Muscle layer of colon (tissue), 2 donors: ENCODE results near the gene ABCF2.

Experiments
- H3K27ac ChIP-seq: one replicate; pipeline ENCODE4 v1.7.0; 2013; ENCODE audit warnings: low read depth, mild to moderate bottlenecking, low read length, moderate library complexity
- H3K27me3 ChIP-seq, 2 donors: one replicate each; pipeline ENCODE4 v1.7.0; 2013; ENCODE audit warnings: low read length in 2 of 2, mild to moderate bottlenecking in 2 of 2; ENCODE audit not compliant: insufficient read depth in 2 of 2, control insufficient read depth in 1 of 2
- H3K36me3 ChIP-seq: one replicate; pipeline ENCODE4 v1.7.0; 2013; ENCODE audit warnings: mild to moderate bottlenecking, low read length; ENCODE audit not compliant: insufficient read depth
- H3K4me1 ChIP-seq: one replicate; pipeline ENCODE4 v1.7.0; 2013; ENCODE audit warnings: mild to moderate bottlenecking, low read length; ENCODE audit not compliant: insufficient read depth
- H3K4me3 ChIP-seq, 2 donors: one replicate each; pipeline ENCODE4 v1.7.0; 2013; ENCODE audit warnings: low read length in 2 of 2, low read depth in 1 of 2, mild to moderate bottlenecking in 1 of 2, moderate library complexity in 1 of 2
- H3K9ac ChIP-seq: one replicate; pipeline ENCODE4 v1.7.0; 2013; ENCODE audit warnings: low read length
- H3K9me3 ChIP-seq: one replicate; pipeline ENCODE4 v1.7.0; 2013; ENCODE audit warnings: mild to moderate bottlenecking, low read length
- donor health status: abdominal sarcoma.
- donor health status: Adenocarcinoma of cecum.

The ABCF2 gene

GRCh38 chr7:151229249-151229648 lies 2.2 kb upstream of the ABCF2 start:
- H3K4me1 ChIP-seq, result peaks cover 38% of the 10 kb centered on the region
- H3K9me3 ChIP-seq, result no peaks in the 10 kb centered on the region
- H3K36me3 ChIP-seq, result peaks cover 9% of the 10 kb centered on the region
- H3K27ac ChIP-seq, result no peak overlapping the region
- no peak overlapping the region for H3K4me3 ChIP-seq
- no peak overlapping the region for H3K9ac ChIP-seq
- H3K27me3 ChIP-seq, result no peaks in the 10 kb centered on the region

GRCh38 chr7:151228024-151228866 lies 1.2 kb upstream of the ABCF2 start:
- Histone ChIP-seq H3K4me3 (peak overlapping the region; percentile 69 to 92), H3K27ac (peak overlapping the region; percentile 88), H3K9me3 (no peaks in the 10 kb centered on the region), H3K27me3 (no peaks in the 10 kb centered on the region), H3K9ac (peak overlapping the region; percentile 47), H3K4me1 (peaks cover 32% of the 10 kb centered on the region), H3K36me3 (peaks cover 19% of the 10 kb centered on the region)

- H3K27ac ChIP-seq, result peak overlapping the region; percentile 88
- H3K4me1 ChIP-seq, result peaks cover 22% of the 10 kb centered on the region
- no peaks in the 10 kb centered on the region for H3K27me3 ChIP-seq
- peak overlapping the region; percentile 65 for H3K9ac ChIP-seq
- H3K36me3 ChIP-seq, result peaks cover 29% of the 10 kb centered on the region
- H3K9me3 ChIP-seq, result no peaks in the 10 kb centered on the region
- peak overlapping the region; percentile 85 to 92 for H3K4me3 ChIP-seq
These were observed 488 bp downstream of the ABCF2 start for GRCh38 chr7:151226560-151226874.

- no peaks in the 10 kb centered on the region for H3K27me3 ChIP-seq
- H3K9ac ChIP-seq, result peak overlapping the region; percentile 65
- no peaks in the 10 kb centered on the region for H3K9me3 ChIP-seq
- H3K27ac ChIP-seq, result no peak overlapping the region
- H3K36me3 ChIP-seq, result peaks cover 29% of the 10 kb centered on the region
- H3K4me3 ChIP-seq, result peak overlapping the region; percentile 85 to 92
- H3K4me1 ChIP-seq, result peaks cover 21% of the 10 kb centered on the region
These were observed 976 bp downstream of the ABCF2 start for GRCh38 chr7:151225948-151226510.

GRCh38 chr7:151223728-151224127 lies 3.3 kb downstream of the ABCF2 start:
- Histone ChIP-seq H3K27me3 (no peaks in the 10 kb centered on the region), H3K4me1 (peaks cover 21% of the 10 kb centered on the region), H3K9ac (no peak overlapping the region), H3K9me3 (no peaks in the 10 kb centered on the region), H3K27ac (no peak overlapping the region), H3K36me3 (peaks cover 50% of the 10 kb centered on the region), H3K4me3 (no peak overlapping the region)

GRCh38 chr7:151218170-151218569 lies 8.8 kb downstream of the ABCF2 start:
- H3K27ac ChIP-seq, result no peak overlapping the region
- no peaks in the 10 kb centered on the region for H3K4me1 ChIP-seq
- no peak overlapping the region for H3K4me3 ChIP-seq
- H3K9ac ChIP-seq, result no peak overlapping the region
- H3K9me3 ChIP-seq, result no peaks in the 10 kb centered on the region
- H3K36me3 ChIP-seq, result peaks cover 85% of the 10 kb centered on the region
- no peaks in the 10 kb centered on the region for H3K27me3 ChIP-seq

- peaks cover 77% of the 10 kb centered on the region for H3K36me3 ChIP-seq
- H3K9me3 ChIP-seq, result no peaks in the 10 kb centered on the region
- no peaks in the 10 kb centered on the region for H3K4me1 ChIP-seq
- no peak overlapping the region for H3K4me3 ChIP-seq
- no peak overlapping the region for H3K9ac ChIP-seq
- H3K27ac ChIP-seq, result no peak overlapping the region
- no peaks in the 10 kb centered on the region for H3K27me3 ChIP-seq
These were observed 11.6 kb downstream of the ABCF2 start for GRCh38 chr7:151215396-151215795.

- Histone ChIP-seq H3K36me3 (peaks cover 64% of the 10 kb centered on the region), H3K9ac (no peak overlapping the region), H3K27ac (no peak overlapping the region), H3K4me3 (no peak overlapping the region), H3K4me1 (no peaks in the 10 kb centered on the region), H3K27me3 (no peaks in the 10 kb centered on the region), H3K9me3 (no peaks in the 10 kb centered on the region)
These were observed 13.2 kb downstream of the ABCF2 start for GRCh38 chr7:151213826-151214225.

- no peak overlapping the region for H3K9ac ChIP-seq
- no peak overlapping the region for H3K27ac ChIP-seq
- H3K4me3 ChIP-seq, result no peak overlapping the region
- no peaks in the 10 kb centered on the region for H3K4me1 ChIP-seq
- peaks cover 52% of the 10 kb centered on the region for H3K36me3 ChIP-seq
- H3K27me3 ChIP-seq, result no peaks in the 10 kb centered on the region
- H3K9me3 ChIP-seq, result no peaks in the 10 kb centered on the region
These were observed 14.4 kb downstream of the ABCF2 start for GRCh38 chr7:151212626-151213025.

GRCh38 chr7:151211155-151211772 lies 15.7 kb downstream of the ABCF2 start:
- Histone ChIP-seq H3K9me3 (no peaks in the 10 kb centered on the region), H3K27ac (no peak overlapping the region), H3K9ac (no peak overlapping the region), H3K4me1 (no peaks in the 10 kb centered on the region), H3K27me3 (no peaks in the 10 kb centered on the region), H3K36me3 (peaks cover 39% of the 10 kb centered on the region), H3K4me3 (no peak overlapping the region)

GRCh38 chr7:151210087-151210854 lies 16.7 kb downstream of the ABCF2 start, which contains the start of gene H2BK1:
TSS of gene H2BK1 (minus strand) at chr7:151210488. CDS start at chr7:151210318, 170 bp downstream.
- H3K4me1 ChIP-seq, result no peaks in the 10 kb centered on the region
- no peak within 1 kb of the TSS for H3K4me3 ChIP-seq
- peaks cover 0 to 3% of the 10 kb centered on the region in 2 donors for H3K27me3 ChIP-seq
- H3K27ac ChIP-seq, result no peak within 1 kb of the TSS
- peaks cover 29% of the 10 kb centered on the region for H3K36me3 ChIP-seq
- H3K9me3 ChIP-seq, result no peaks in the 10 kb centered on the region
- no peak within 1 kb of the TSS for H3K9ac ChIP-seq
